Measurements from ENCODE around the gene PDILT. TPM values are rescaled to one million over a fixed set of nuclear protein-coding genes. Genes with fewer than 3 reads are reported as not detected.
"Not testable (repeated sequence)": the region's sequence is repeated elsewhere in the genome, so short reads cannot be mapped to it uniquely, and the experiment has no call there.

Gene PDILT
- total RNA-seq, 6 experiments from 2014 or later: not detected

GRCh38 chr16:20315764-20316163 is 88.8 kb downstream of the PDILT start:
- intact Hi-C loops (cut with DNase I): no loop called here
- WGBS (ENCODE audit: insufficient coverage, low coverage, low lambda C conversion rate, missing lambda C conversion rate): 64% methylated on average over 4 of the region's 6 CpGs
- no peaks in the 10 kb centered on the region for H3K27me3 ChIP-seq
- TF ChIP-seq CTCF (IDR thresholded peaks at IDR 0.05) (no peak), POLR2A (IDR thresholded peaks at IDR 0.05) (no peak)
- H3K4me1 ChIP-seq: no peaks in the 10 kb centered on the region
- ATAC-seq: no peak
- H3K9me3 ChIP-seq: no peaks in the 10 kb centered on the region
- H3K36me3 ChIP-seq: no peaks in the 10 kb centered on the region
- DNase-seq: no peak
- H3K27ac ChIP-seq: no peak overlapping the region
- no peak overlapping the region for H3K4me3 ChIP-seq

- H3K27me3 ChIP-seq: no peaks in the 10 kb centered on the region
- H3K4me1 ChIP-seq: no peaks in the 10 kb centered on the region
- H3K27ac ChIP-seq: no peak overlapping the region
- H3K36me3 ChIP-seq: no peaks in the 10 kb centered on the region
- no peak overlapping the region for H3K4me3 ChIP-seq
- no peak for TF ChIP-seq POLR2A (IDR thresholded peaks at IDR 0.05)
- no peak for TF ChIP-seq CTCF (IDR thresholded peaks at IDR 0.05)
- DNase-seq (no peak), ATAC-seq (no peak)
- H3K9me3 ChIP-seq: no peaks in the 10 kb centered on the region
- WGBS (ENCODE audit: insufficient coverage, low coverage, low lambda C conversion rate, missing lambda C conversion rate): 88% methylated on average over 1 of the region's 3 CpGs
- intact Hi-C loops (cut with DNase I): no loop called here
Measured at GRCh38 chr16:20314575-20314974, 90.0 kb downstream of the PDILT start.

- Histone ChIP-seq H3K36me3 (no peaks in the 10 kb centered on the region), H3K9me3 (no peaks in the 10 kb centered on the region), H3K4me3 (no peak overlapping the region), H3K27ac (no peak overlapping the region), H3K27me3 (no peaks in the 10 kb centered on the region), H3K4me1 (no peaks in the 10 kb centered on the region)
- TF ChIP-seq POLR2A (IDR thresholded peaks at IDR 0.05) (no peak), CTCF (IDR thresholded peaks at IDR 0.05) (no peak)
- DNase-seq (no peak), ATAC-seq (no peak)
- intact Hi-C loops (cut with DNase I): no loop called here
- 79% methylated on average over 3 of the region's 3 CpGs for WGBS (ENCODE audit: insufficient coverage, low coverage, low lambda C conversion rate, missing lambda C conversion rate)
Measured at GRCh38 chr16:20313741-20314140, 90.8 kb downstream of the PDILT start.

DNA sequence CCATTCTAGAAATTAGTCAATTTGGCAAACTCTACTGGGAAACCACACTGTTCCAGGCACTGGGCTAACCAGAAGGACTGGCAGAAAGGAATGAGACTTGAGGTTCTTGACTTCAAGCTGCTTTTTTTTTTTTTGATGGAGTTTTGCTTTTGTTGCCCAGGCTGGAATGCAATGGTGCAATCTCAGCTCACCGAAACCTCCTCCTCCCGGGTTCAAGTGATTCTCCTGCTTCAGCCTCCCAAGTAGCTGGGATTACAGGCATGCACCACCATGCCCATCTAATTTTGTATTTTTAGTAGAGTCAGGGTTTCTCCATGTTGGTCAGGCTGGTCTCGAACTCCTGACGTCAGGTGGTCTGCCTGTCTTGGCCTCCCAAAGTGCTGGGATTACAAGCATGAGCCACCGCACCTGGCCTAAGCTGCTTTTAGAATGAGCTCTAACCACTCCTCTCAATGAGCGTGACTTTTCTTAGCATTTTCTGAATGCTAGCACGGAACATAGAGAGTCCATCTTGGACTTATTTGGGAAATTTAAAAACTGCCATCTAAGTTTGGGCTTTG is 91.9 kb downstream of the PDILT start:
- H3K9me3 ChIP-seq; ATAC-seq; DNase-seq; intact Hi-C loops (cut with DNase I); H3K27ac ChIP-seq; H3K4me1 ChIP-seq; H3K27me3 ChIP-seq; H3K36me3 ChIP-seq; H3K4me3 ChIP-seq: not testable (repeated sequence)
- 67% methylated on average over 3 of the region's 7 CpGs for WGBS (ENCODE audit: insufficient coverage, low coverage, low lambda C conversion rate, missing lambda C conversion rate)

DNA sequence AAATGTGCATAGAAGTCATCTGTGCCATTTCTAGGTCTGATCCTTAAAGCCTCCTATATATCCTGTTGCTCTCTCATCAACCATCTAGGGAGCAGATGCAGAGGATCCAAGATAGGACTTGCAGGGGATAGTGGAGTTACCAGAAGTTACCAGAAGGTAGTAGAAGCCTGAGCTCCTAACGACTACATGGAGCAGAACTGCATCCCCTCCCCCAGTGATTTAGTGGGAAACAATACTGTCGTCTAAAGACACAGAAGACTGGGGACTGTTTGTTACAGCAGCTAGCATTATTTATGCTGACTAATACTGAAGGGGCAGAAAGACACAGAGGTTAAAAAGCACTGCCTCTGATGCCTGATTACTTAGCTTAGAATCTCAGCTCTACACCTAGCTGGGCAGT is 93.0 kb downstream of the PDILT start:
- no peak overlapping the region for H3K4me3 ChIP-seq
- no peaks in the 10 kb centered on the region for H3K27me3 ChIP-seq
- intact Hi-C loops (cut with DNase I): no loop called here
- no peaks in the 10 kb centered on the region for H3K4me1 ChIP-seq
- no peak overlapping the region for H3K27ac ChIP-seq
- no peaks in the 10 kb centered on the region for H3K36me3 ChIP-seq
- 47% methylated on average over 2 of the region's 2 CpGs for WGBS (ENCODE audit: insufficient coverage, low coverage, low lambda C conversion rate, missing lambda C conversion rate)
- no peak for DNase-seq
- no peak for ATAC-seq
- H3K9me3 ChIP-seq: no peaks in the 10 kb centered on the region
- TF ChIP-seq CTCF (IDR thresholded peaks at IDR 0.05): no peak
- TF ChIP-seq POLR2A (IDR thresholded peaks at IDR 0.05): no peak
